Measurements from ENCODE around the gene VAMP8.
A peak's percentile ranks its signal among the peaks of the same experiment; 100 is the strongest.

Gene VAMP8

GRCh38 chr2:85600951-85601770, 23.8 kb downstream of the VAMP8 start:
- H3K27ac ChIP-seq, result peak overlapping the region; percentile 80; the same call in 1 of the 2 replicates
- no peak for TF ChIP-seq CTCF (IDR thresholded peaks at IDR 0.05)
- no peak for TF ChIP-seq ZFX (IDR thresholded peaks at IDR 0.05; ENCODE audit: borderline replicate concordance)

GRCh38 chr2:85601771-85602475, 24.5 kb downstream of the VAMP8 start:
- no peak for TF ChIP-seq ZFX (IDR thresholded peaks at IDR 0.05; ENCODE audit: borderline replicate concordance)
- TF ChIP-seq CTCF (IDR thresholded peaks at IDR 0.05), result no peak
- peak overlapping the region; percentile 80 for H3K27ac ChIP-seq

- no peak for TF ChIP-seq ZFX (IDR thresholded peaks at IDR 0.05; ENCODE audit: borderline replicate concordance)
- TF ChIP-seq CTCF (IDR thresholded peaks at IDR 0.05), result peak; percentile 38
- peak within 1 kb of the TSS; percentile 80 for H3K27ac ChIP-seq
Observed at GRCh38 chr2:85602476-85603234, 25.3 kb downstream of the VAMP8 start, which contains the start of gene TMEM150A. TSS of gene TMEM150A (minus strand) at chr2:85602698. CDS start at chr2:85601948, 750 bp downstream.

GRCh38 chr2:85604133-85604444, 26.7 kb downstream of the VAMP8 start:
- peak overlapping the region; percentile 80 for H3K27ac ChIP-seq

GRCh38 chr2:85604568-85605339, 27.4 kb downstream of the VAMP8 start:
- H3K27ac ChIP-seq, result 0 out of 2 replicates have a peak overlapping the region, but pooled peaks have one; percentile 80
- TF ChIP-seq CTCF (IDR thresholded peaks at IDR 0.05) (no peak), ZFX (IDR thresholded peaks at IDR 0.05; ENCODE audit: borderline replicate concordance) (no peak)

GRCh38 chr2:85605406-85606115, 28.2 kb downstream of the VAMP8 start:
- TF ChIP-seq CTCF (IDR thresholded peaks at IDR 0.05) (no peak), ZFX (IDR thresholded peaks at IDR 0.05; ENCODE audit: borderline replicate concordance) (no peak)
- peak overlapping the region; percentile 14; the same call in 1 of the 2 replicates for H3K27ac ChIP-seq

All from 22Rv1 (cell line).